Measurements from ENCODE around the gene CAB39L.

CAB39L gene

DNA sequence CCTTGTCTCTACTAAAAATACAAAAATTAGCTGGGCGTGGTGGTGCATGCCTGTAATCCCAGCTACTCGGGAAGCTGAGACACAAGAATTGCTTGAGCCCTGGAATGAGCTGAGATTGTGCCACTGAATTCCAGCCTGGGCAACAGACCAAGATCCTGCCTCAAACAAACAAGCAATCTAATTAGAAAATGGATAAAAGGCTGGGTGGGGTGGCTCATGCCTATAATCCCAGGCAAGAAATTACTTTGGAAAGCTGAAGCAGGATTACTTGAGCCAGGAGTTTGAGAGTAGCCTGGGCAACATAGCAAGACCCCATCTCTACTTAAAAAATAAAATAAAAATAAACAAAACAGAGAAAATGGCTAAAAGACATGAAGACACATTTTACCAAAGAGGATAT is 77.0 kb downstream of the CAB39L start:
- H3K14ac ChIP-seq (ENCODE audit: low read length): no peak overlapping the region
- no peak overlapping the region for H4K12ac ChIP-seq (ENCODE audit: low read depth, low read length)
- H2BK120ac ChIP-seq (ENCODE audit: insufficient read depth, low read length, poor library complexity): no peak overlapping the region
- no peak overlapping the region for H3K23ac ChIP-seq (ENCODE audit: low read length)
- no peaks in the 10 kb centered on the region for H3K79me1 ChIP-seq (ENCODE audit: low read length)
- no peak overlapping the region for H2BK12ac ChIP-seq (ENCODE audit: low read length)
- DNase-seq: peak in 1 of 2 donors; percentile 17
- no peak overlapping the region for H3K27ac ChIP-seq (ENCODE audit: low read depth, low read length)
- H4K91ac ChIP-seq (ENCODE audit: low read depth, low read length): no peak overlapping the region
- no peaks in the 10 kb centered on the region for H3K4me1 ChIP-seq (ENCODE audit: control insufficient read depth in 1 of 2, insufficient read depth in 2 of 2, low read length in 2 of 2)
- H2AFZ ChIP-seq (ENCODE audit: insufficient read depth, low read length, poor library complexity): no peak overlapping the region
- WGBS (ENCODE audit: extremely low coverage, insufficient coverage, insufficient read length): no CpG with 5 or more reads among the region's 2 CpGs
- H3K9me3 ChIP-seq (ENCODE audit: insufficient read depth, low read depth, low read length): no peaks in the 10 kb centered on the region
- H4K8ac ChIP-seq (ENCODE audit: low read depth, low read length): no peak overlapping the region
- no peak overlapping the region for H2AK5ac ChIP-seq (ENCODE audit: low read length)
- H3K9ac ChIP-seq (ENCODE audit: low read length): no peak overlapping the region
- H2BK5ac ChIP-seq (ENCODE audit: low read depth, low read length, poor library complexity): no peak overlapping the region
- H3K4me2 ChIP-seq (ENCODE audit: low read length): no peak overlapping the region
- no peaks in the 10 kb centered on the region for H3K79me2 ChIP-seq (ENCODE audit: control insufficient read depth, insufficient read depth, low read length, poor library complexity)
- no peak overlapping the region for H3K4me3 ChIP-seq (ENCODE audit: low read depth, low read length)
- H3K4ac ChIP-seq (ENCODE audit: low read depth, low read length): no peak overlapping the region
- no peaks in the 10 kb centered on the region for H3K36me3 ChIP-seq (ENCODE audit: control insufficient read depth in 1 of 2, insufficient read depth in 2 of 2, low read length in 2 of 2)
- no peaks in the 10 kb centered on the region for H3K27me3 ChIP-seq (ENCODE audit: insufficient read depth, low read length)
- H3K18ac ChIP-seq (ENCODE audit: low read length): no peak overlapping the region

GRCh38 chr13:49357694-49358093 is 86.2 kb downstream of the CAB39L start:
- no peak overlapping the region for H3K4me3 ChIP-seq (ENCODE audit: low read depth, low read length)
- no peak overlapping the region for H3K27ac ChIP-seq (ENCODE audit: low read depth, low read length)
- H2AK5ac ChIP-seq (ENCODE audit: low read length): no peak overlapping the region
- no peak overlapping the region for H3K14ac ChIP-seq (ENCODE audit: low read length)
- H3K18ac ChIP-seq (ENCODE audit: low read length): no peak overlapping the region
- no peak overlapping the region for H4K8ac ChIP-seq (ENCODE audit: low read depth, low read length)
- H2BK12ac ChIP-seq (ENCODE audit: low read length): peak overlapping the region; percentile 22
- H3K4me2 ChIP-seq (ENCODE audit: low read length): no peak overlapping the region
- H3K9me3 ChIP-seq (ENCODE audit: insufficient read depth, low read depth, low read length): no peaks in the 10 kb centered on the region
- H3K23ac ChIP-seq (ENCODE audit: low read length): no peak overlapping the region
- no CpG with 5 or more reads among the region's 2 CpGs for WGBS (ENCODE audit: extremely low coverage, insufficient coverage, insufficient read length)
- H2BK5ac ChIP-seq (ENCODE audit: low read depth, low read length, poor library complexity): no peak overlapping the region
- H3K9ac ChIP-seq (ENCODE audit: low read length): no peak overlapping the region
- no peaks in the 10 kb centered on the region for H3K79me2 ChIP-seq (ENCODE audit: control insufficient read depth, insufficient read depth, low read length, poor library complexity)
- no peak overlapping the region for H3K4ac ChIP-seq (ENCODE audit: low read depth, low read length)
- H3K27me3 ChIP-seq (ENCODE audit: insufficient read depth, low read length): no peaks in the 10 kb centered on the region
- no peak overlapping the region for H2AFZ ChIP-seq (ENCODE audit: insufficient read depth, low read length, poor library complexity)
- H4K91ac ChIP-seq (ENCODE audit: low read depth, low read length): no peak overlapping the region
- no peaks in the 10 kb centered on the region for H3K4me1 ChIP-seq (ENCODE audit: control insufficient read depth in 1 of 2, insufficient read depth in 2 of 2, low read length in 2 of 2)
- no peaks in the 10 kb centered on the region for H3K79me1 ChIP-seq (ENCODE audit: low read length)
- DNase-seq: peak; percentile 54 to 87
- H2BK120ac ChIP-seq (ENCODE audit: insufficient read depth, low read length, poor library complexity): no peak overlapping the region
- peaks cover 0 to 5% of the 10 kb centered on the region in 2 experiments for H3K36me3 ChIP-seq (ENCODE audit: control insufficient read depth in 1 of 2, insufficient read depth in 2 of 2, low read length in 2 of 2)
- H4K12ac ChIP-seq (ENCODE audit: low read depth, low read length): no peak overlapping the region

DNA sequence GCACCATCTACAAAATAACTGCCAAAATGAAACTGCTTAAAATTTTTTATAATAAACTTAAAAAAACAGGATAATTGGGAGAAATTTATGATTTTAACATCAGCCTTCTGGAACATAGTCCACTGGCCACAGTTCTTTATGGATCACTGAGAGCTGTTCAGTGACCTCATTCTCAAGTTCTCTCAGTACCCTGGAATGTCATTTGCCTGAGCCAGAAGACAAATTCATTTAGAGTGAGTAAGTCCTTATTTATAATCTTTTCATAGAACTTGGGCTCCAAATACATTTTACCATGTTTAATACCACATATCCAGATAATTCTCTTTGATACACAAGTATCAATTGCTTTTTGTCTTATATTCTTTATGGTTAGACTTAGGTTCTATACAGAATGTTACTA is 87.6 kb downstream of the CAB39L start:
- no peak overlapping the region for H3K4me3 ChIP-seq (ENCODE audit: low read depth, low read length)
- no peak overlapping the region for H2AK5ac ChIP-seq (ENCODE audit: low read length)
- no peak overlapping the region for H4K91ac ChIP-seq (ENCODE audit: low read depth, low read length)
- no peak overlapping the region for H3K27ac ChIP-seq (ENCODE audit: low read depth, low read length)
- no peak overlapping the region for H3K23ac ChIP-seq (ENCODE audit: low read length)
- no peaks in the 10 kb centered on the region for H3K4me1 ChIP-seq (ENCODE audit: control insufficient read depth in 1 of 2, insufficient read depth in 2 of 2, low read length in 2 of 2)
- H3K79me1 ChIP-seq (ENCODE audit: low read length): no peaks in the 10 kb centered on the region
- H3K9me3 ChIP-seq (ENCODE audit: insufficient read depth, low read depth, low read length): no peaks in the 10 kb centered on the region
- no peak overlapping the region for H3K18ac ChIP-seq (ENCODE audit: low read length)
- H3K27me3 ChIP-seq (ENCODE audit: insufficient read depth, low read length): no peaks in the 10 kb centered on the region
- H3K79me2 ChIP-seq (ENCODE audit: control insufficient read depth, insufficient read depth, low read length, poor library complexity): no peaks in the 10 kb centered on the region
- H3K14ac ChIP-seq (ENCODE audit: low read length): no peak overlapping the region
- no peak overlapping the region for H2BK120ac ChIP-seq (ENCODE audit: insufficient read depth, low read length, poor library complexity)
- DNase-seq: peak in 1 of 2 donors; percentile 54
- H2AFZ ChIP-seq (ENCODE audit: insufficient read depth, low read length, poor library complexity): no peak overlapping the region
- H3K4me2 ChIP-seq (ENCODE audit: low read length): no peak overlapping the region
- no peak overlapping the region for H4K12ac ChIP-seq (ENCODE audit: low read depth, low read length)
- no peak overlapping the region for H3K9ac ChIP-seq (ENCODE audit: low read length)
- H4K8ac ChIP-seq (ENCODE audit: low read depth, low read length): no peak overlapping the region
- no peak overlapping the region for H3K4ac ChIP-seq (ENCODE audit: low read depth, low read length)
- H3K36me3 ChIP-seq (ENCODE audit: control insufficient read depth in 1 of 2, insufficient read depth in 2 of 2, low read length in 2 of 2): peaks cover 0 to 5% of the 10 kb centered on the region in 2 experiments
- H2BK5ac ChIP-seq (ENCODE audit: low read depth, low read length, poor library complexity): no peak overlapping the region
- H2BK12ac ChIP-seq (ENCODE audit: low read length): no peak overlapping the region

DNA sequence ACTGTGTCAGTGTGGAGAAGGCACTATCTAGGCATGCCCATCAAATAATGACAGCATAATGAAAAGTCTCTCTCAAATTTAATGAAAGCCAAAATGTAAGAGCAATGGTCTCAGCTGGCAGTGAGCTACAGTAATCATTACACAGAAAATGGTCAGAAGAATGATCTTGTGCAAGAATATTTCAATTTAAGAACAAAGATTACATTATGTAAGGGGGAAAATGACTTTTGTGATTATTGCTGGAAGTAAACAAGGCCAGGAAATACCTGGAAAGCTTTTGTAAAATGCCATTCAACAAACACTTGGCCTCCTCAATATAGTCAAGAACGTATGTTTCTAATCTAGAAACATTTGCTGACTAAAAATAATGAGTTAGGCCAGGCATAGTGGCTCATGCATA is 89.1 kb downstream of the CAB39L start:
- H3K27me3 ChIP-seq (ENCODE audit: insufficient read depth, low read length): no peaks in the 10 kb centered on the region
- no peaks in the 10 kb centered on the region for H3K79me2 ChIP-seq (ENCODE audit: control insufficient read depth, insufficient read depth, low read length, poor library complexity)
- H3K4ac ChIP-seq (ENCODE audit: low read depth, low read length): no peak overlapping the region
- H4K12ac ChIP-seq (ENCODE audit: low read depth, low read length): no peak overlapping the region
- H3K4me2 ChIP-seq (ENCODE audit: low read length): no peak overlapping the region
- no peak overlapping the region for H3K9ac ChIP-seq (ENCODE audit: low read length)
- H3K27ac ChIP-seq (ENCODE audit: low read depth, low read length): no peak overlapping the region
- H4K91ac ChIP-seq (ENCODE audit: low read depth, low read length): no peak overlapping the region
- H2AFZ ChIP-seq (ENCODE audit: insufficient read depth, low read length, poor library complexity): no peak overlapping the region
- no peak overlapping the region for H3K4me3 ChIP-seq (ENCODE audit: low read depth, low read length)
- H3K79me1 ChIP-seq (ENCODE audit: low read length): no peaks in the 10 kb centered on the region
- H3K9me3 ChIP-seq (ENCODE audit: insufficient read depth, low read depth, low read length): no peaks in the 10 kb centered on the region
- no peak overlapping the region for H3K18ac ChIP-seq (ENCODE audit: low read length)
- peaks cover 0 to 3% of the 10 kb centered on the region in 2 experiments for H3K36me3 ChIP-seq (ENCODE audit: control insufficient read depth in 1 of 2, insufficient read depth in 2 of 2, low read length in 2 of 2)
- H3K23ac ChIP-seq (ENCODE audit: low read length): no peak overlapping the region
- H2BK5ac ChIP-seq (ENCODE audit: low read depth, low read length, poor library complexity): no peak overlapping the region
- no peaks in the 10 kb centered on the region for H3K4me1 ChIP-seq (ENCODE audit: control insufficient read depth in 1 of 2, insufficient read depth in 2 of 2, low read length in 2 of 2)
- no peak for DNase-seq
- no peak overlapping the region for H4K8ac ChIP-seq (ENCODE audit: low read depth, low read length)
- WGBS (ENCODE audit: extremely low coverage, insufficient coverage, insufficient read length): no CpG with 5 or more reads among the region's 1 CpG
- no peak overlapping the region for H2AK5ac ChIP-seq (ENCODE audit: low read length)
- no peak overlapping the region for H2BK12ac ChIP-seq (ENCODE audit: low read length)
- no peak overlapping the region for H3K14ac ChIP-seq (ENCODE audit: low read length)
- no peak overlapping the region for H2BK120ac ChIP-seq (ENCODE audit: insufficient read depth, low read length, poor library complexity)

Measured in trophoblast cell (in vitro differentiated cells and primary cell).